GM13976 (cell line): ENCODE results near the gene DDR2.
"Not testable (repeated sequence)": the region's sequence is repeated elsewhere in the genome, so short reads cannot be mapped to it uniquely, and the experiment has no call there.

ENCODE experiments used
- DNase-seq: peaks from one replicate; pipeline ENCODE4 v3.0.0; 2012; ENCODE audit warnings: low spot score
- in situ Hi-C: fragments of 300-500 bp; cut with MboI; formaldehyde crosslinking; loops from one replicate; pipeline ENCODE4 v1.12.0; 2022; ENCODE audit warnings: low sequenced_read_pairs, mixed read lengths, inconsistent platforms; ENCODE audit not compliant: unreplicated experiment
- TF ChIP-seq, protein P1 (sequence below): IDR thresholded peaks from 2 replicates; pipeline ENCODE4 v1.5.1; 2012; ENCODE audit warnings: borderline replicate concordance, mild to moderate bottlenecking; ENCODE audit not compliant: insufficient read depth; ENCODE audit errors: extremely low read depth, missing control alignments, control extremely low read depth

The DDR2 gene

DNA sequence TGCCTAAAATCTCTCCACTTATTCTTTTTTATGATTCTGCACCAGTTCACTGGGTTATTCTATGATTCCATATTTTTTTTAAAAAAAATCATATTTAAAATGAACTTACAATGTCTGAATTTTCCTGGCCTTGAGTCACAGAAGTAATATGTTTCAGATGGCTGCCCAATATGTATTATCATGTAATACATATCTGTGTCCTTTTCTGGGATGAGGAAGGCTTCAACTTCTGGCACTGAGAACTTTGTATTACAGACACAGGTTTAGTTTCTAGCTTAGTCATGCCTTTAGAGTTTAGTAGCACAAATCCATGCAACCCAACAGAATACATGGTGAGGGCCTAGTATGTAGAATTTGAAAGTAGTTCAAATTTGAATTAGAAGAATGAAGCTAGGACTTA lies 150.4 kb downstream of the DDR2 start:
- no peak for DNase-seq
- in situ Hi-C loops = loop anchor here (25.0 kb wide), 1 partner anchor 170 kb away; no protein-coding TSS in a partner anchor
- TF ChIP-seq, protein P1, sequence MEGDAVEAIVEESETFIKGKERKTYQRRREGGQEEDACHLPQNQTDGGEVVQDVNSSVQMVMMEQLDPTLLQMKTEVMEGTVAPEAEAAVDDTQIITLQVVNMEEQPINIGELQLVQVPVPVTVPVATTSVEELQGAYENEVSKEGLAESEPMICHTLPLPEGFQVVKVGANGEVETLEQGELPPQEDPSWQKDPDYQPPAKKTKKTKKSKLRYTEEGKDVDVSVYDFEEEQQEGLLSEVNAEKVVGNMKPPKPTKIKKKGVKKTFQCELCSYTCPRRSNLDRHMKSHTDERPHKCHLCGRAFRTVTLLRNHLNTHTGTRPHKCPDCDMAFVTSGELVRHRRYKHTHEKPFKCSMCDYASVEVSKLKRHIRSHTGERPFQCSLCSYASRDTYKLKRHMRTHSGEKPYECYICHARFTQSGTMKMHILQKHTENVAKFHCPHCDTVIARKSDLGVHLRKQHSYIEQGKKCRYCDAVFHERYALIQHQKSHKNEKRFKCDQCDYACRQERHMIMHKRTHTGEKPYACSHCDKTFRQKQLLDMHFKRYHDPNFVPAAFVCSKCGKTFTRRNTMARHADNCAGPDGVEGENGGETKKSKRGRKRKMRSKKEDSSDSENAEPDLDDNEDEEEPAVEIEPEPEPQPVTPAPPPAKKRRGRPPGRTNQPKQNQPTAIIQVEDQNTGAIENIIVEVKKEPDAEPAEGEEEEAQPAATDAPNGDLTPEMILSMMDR = no peak

DNA sequence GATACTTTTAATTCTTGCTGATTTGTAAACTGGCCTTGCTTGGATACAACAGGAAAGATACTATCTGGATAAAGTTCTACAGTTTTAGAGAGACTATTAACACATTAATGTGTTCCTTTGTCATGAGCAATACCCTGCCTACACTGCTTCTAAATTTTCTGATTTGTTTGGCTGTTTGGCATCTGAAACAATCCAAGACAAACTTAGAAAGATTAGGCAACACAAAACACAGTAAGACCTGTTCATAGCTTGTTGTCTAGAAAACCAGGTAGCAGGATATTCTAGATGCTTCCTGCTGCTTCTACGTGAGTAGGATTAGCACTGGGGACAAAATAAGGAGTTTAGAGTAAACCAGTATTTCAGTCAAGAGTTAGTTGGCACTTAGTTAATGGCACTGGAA lies 152.7 kb downstream of the DDR2 start:
- in situ Hi-C loops = loop anchor here (25.0 kb wide), 1 partner anchor 173 kb away; no protein-coding TSS in a partner anchor
- DNase-seq = not testable (repeated sequence)

DNA sequence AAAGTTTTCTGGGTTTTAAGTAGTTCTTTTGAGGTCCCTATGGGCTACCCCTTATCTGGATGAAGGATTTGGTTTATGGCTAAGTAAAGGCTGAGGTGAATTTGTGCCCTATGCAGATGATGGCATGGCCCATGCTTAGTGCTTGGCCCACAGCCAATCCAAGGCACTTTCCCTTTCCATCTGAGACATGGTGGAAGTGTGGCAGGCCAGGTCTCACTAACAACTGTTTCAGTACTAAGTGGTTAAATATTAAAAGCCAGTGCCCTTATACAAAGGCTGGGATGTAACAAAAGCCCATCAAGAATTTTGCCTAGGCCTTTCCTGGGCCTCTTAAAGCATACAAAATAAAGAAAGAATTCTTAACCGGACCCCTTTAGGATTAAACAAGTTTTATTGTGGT lies 156.5 kb downstream of the DDR2 start:
- in situ Hi-C loops = loop anchor here (25.0 kb wide), 1 partner anchor 176 kb away; no protein-coding TSS in a partner anchor
- not testable (repeated sequence) for DNase-seq

DNA sequence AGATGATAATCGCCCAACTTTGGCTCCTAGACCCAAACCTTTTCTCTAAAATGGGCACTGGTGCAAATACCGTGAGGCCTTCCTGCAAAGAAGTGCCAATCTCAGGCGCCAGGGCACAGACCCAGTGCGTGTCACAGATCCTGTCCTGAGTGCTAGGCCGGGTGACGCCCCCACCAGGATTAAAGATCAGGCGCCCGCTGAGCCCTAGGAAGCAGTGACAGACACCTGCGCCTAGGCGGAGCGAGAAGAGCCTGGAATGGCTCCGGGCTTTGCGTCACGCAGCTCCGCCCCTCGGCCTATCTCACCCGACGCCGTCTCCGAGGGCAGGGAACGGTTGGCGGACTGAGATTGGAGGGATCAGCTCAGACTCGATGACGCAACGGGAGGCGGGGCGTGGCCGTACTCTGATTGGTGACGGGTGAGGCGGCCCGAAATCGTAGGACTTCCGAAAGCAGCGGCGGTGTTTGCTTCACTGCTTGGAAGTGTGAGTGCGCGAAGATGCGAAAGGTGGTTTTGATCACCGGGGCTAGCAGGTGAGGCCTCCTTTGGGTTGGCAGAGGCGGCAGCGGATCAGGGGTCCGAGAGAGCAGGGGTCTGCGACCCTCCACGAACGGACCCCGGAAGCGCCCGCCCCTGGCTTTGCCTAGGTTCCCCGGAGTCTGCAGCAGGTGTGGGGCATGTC lies 158.2 kb downstream of the DDR2 start, which contains the start of gene HSD17B7:
TSS of gene HSD17B7 (plus strand) at position 400 of the 682 bp plus-strand sequence. CDS start at position 499, 99 bp downstream.
- in situ Hi-C loops = loop anchor here (25.0 kb wide), 1 partner anchor 178 kb away; no protein-coding TSS in a partner anchor
- not testable (repeated sequence) for DNase-seq

DNA sequence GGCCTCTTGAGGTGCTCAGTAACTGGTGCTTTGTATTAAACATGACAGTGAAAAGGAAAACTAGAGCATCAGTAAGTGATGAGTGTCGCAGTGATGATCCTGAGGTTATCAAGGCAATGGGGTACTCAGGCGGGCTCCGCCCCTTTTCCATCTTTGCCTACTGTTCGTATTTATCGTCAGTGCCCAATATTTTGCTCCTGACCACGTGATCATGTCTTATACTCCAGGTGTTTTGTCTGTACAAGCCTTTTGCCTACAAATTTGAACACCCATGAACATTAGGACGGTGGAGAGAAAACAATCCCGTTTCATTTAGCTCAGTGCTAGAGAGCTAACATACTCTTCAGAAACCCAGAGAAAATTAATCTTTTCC lies 158.7 kb downstream of the DDR2 start:
- not testable (repeated sequence) for DNase-seq
- in situ Hi-C loops = loop anchor here (25.0 kb wide), 1 partner anchor 179 kb away; no protein-coding TSS in a partner anchor

DNA sequence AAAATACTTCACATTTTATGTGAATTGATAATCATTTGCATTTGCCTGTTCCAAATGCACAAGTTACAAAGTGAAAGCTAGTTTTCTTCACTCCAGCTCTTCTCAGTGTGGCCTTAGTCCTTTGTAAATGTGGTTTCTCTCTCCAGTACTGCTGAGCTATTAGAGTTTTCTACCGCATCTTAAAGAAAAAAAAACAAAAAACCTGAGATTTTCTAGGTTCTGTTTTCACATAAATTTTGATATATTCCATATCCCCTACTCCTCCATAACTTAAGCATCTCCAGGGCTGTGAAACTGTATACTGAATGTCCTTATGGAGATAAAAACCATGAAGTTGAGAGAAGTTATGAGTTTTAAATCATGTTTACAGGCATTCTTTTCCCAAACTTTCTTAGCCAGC lies 162.0 kb downstream of the DDR2 start:
- DNase-seq = not testable (repeated sequence)
- in situ Hi-C loops = loop anchor here (25.0 kb wide), 1 partner anchor 182 kb away; no protein-coding TSS in a partner anchor

DNA sequence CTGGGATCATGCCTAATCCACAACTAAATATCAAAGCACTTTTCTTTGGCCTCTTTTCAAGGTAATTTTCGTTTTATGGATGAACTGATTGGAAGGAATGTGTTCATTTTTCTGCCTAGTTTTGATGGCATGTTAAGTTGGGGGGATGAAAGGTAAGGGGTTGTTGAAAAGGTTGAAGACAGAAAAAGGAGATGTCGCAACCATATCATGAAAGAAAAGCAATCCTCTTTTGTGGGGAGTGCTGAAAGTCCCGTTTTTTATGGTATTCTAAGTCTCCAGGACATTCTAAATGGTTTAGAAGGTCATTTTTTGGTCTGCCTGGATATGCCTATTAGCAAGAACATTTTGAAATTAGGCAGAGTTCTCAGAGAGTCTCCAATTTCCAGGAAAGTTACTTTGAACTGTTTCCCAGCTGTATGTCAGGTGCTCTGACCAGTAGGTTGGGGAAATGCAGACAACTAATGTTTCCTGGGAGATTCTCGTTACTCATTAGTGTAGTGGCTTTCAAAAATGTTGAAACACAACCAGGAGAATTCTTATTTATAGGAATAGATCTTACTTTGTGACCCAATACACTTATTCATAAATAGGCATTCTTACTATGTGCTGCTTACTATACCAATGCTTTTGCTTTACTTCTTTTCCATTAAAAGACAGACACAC lies 164.5 kb downstream of the DDR2 start:
- in situ Hi-C loops = loop anchor here (25.0 kb wide), 1 partner anchor 184 kb away; no protein-coding TSS in a partner anchor
- not testable (repeated sequence) for DNase-seq

DNA sequence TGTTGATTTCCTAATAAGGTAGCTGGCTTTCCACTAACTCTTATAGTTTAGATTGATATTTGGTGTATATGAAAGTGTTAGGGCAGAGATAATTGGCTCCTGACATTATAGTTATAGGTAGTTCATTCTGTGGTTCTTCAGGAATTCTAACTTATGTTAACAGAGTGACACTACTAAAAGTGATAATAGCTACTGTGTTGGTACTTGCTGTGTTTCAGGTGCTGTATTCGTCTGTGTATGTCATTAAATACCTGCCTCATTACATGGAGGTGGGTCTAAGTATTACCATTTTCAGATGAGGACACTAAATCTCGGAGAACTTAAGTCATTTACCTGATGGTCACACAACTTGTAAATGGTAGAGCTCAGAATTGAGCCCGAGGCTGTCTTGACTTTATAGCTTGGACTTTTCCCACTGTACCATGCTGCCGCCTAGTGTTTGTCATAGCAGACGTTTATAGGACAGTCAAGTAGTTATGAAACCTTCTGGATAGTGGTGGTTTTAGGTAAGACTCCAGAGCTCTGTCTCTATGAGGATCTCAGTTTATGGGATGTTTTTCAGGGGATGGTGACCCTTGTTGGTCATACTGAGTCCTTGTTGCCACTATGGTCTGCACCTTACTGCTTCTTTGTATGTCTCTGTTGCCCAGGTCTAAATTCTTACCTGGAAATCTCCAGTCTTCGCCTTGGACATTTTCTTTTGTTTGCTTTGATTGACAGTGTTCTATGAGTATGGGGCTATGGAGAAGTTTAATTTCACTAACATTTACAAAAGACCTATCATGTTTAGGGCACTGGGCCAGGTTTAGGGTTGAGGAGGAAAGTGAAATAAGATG lies 167.9 kb downstream of the DDR2 start:
- TF ChIP-seq, protein P1 = peak; percentile 39
- DNase-seq = not testable (repeated sequence)
- in situ Hi-C loops = loop anchor here (25.0 kb wide), 1 partner anchor 188 kb away; no protein-coding TSS in a partner anchor

DNA sequence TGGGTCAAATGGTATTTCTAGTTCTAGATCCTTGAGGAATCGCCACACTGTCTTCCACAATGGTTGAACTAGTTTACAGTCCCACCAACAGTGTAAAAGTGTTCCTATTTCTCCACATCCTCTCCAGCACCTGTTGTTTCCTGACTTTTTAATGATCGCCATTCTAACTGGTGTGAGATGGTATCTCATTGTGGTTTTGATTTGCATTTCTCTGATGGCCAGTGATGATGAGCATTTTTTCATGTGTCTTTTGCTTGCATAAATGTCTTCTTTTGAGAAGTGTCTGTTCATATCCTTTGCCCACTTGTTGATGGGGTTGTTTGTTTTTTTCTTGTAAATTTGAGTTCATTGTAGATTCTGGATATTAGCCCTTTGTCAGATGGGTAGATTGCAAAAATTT lies 175.2 kb downstream of the DDR2 start:
- DNase-seq, in situ Hi-C loops: not testable (repeated sequence)

DNA sequence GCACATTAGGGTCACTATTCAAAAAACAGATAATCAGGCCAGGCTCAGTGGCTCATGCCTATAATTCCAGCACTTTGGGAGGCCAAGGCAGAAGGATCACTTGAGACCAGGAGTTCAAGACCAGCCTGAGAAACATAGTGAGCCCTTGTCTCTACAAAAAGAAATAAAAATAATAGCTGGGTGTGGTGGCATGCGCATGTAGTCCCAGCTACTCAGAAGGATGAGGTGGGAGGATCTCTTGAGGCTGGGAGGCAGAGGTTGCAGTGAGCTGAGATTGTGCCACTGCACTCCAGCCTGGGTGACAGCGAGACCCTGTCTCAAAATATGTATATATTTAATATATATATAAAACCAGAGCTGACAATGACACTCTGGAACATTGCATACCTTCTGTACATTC lies 180.1 kb downstream of the DDR2 start:
- DNase-seq, in situ Hi-C loops: not testable (repeated sequence)

DNA sequence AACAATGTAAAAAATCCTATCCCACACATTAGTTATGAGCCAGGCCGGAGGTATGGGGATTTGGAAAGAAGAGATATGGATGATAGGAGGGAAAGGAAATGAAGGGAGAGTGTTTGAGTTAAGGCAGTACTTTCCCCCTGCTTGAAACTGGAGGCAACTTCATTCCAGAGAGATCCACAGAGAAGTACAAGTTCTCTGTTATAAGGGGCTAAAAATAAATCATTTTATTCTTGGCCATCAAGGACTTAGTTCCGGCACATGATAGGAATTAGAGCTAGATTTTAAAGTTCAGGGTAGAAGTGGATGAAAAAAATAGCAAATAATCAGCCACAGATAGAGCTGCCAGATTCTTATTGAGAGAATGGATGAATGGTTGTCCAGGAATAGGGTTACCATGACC lies 185.9 kb downstream of the DDR2 start:
- in situ Hi-C loops, DNase-seq: not testable (repeated sequence)

DNA sequence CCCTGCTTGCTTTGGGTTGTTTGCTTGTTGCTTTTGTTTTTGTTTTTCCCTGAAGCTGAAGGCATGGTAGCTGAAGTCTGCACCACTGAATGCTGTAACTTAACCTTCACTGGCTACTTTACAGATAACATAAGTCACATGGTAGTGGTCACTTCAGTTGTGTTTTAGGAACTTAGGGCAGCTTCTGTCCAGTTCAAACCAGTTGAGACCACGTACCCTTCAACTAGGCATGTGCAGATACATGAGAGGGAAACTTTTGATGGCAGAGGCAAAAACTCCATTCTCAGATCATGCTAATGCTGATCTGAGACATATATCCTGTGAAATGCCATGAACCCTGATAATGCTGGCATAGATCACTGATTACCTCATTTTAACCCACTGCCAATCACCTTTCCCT lies 186.4 kb downstream of the DDR2 start:
- DNase-seq, in situ Hi-C loops: not testable (repeated sequence)
